Sigmoid colon (tissue), 7 donors: ENCODE results near the gene AFTPH. TPM values are rescaled to one million over a fixed set of nuclear protein-coding genes. Genes with fewer than 3 reads are reported as not detected.

Experiments
- DNase-seq: peaks from one replicate; pipeline ENCODE4 v3.0.0-alpha.2; 2019
- H3K27ac ChIP-seq, 4 donors: fragments of 200-600 bp; sonication (generic); one replicate each; pipeline ENCODE4 v1.5.1; 2016 to 2019; ENCODE audit warnings: mild to moderate bottlenecking in 1 of 4
- H3K27me3 ChIP-seq, 3 donors: fragments of 200-600 bp; sonication (generic); one replicate each; pipeline ENCODE4 v1.5.1; 2019; ENCODE audit warnings: mild to moderate bottlenecking in 1 of 3
- H3K36me3 ChIP-seq, 4 donors: fragments of 200-600 bp; sonication (generic); one replicate each; pipeline ENCODE4 v1.5.1; 2016 to 2019
- H3K4me1 ChIP-seq, 4 donors: fragments of 200-600 bp; sonication (generic); one replicate each; pipeline ENCODE4 v1.5.1; 2017 to 2019
- H3K4me3 ChIP-seq, 4 donors: fragments of 200-600 bp; sonication (generic); one replicate each; pipeline ENCODE4 v1.5.1; 2017 to 2019; ENCODE audit warnings: mild to moderate bottlenecking in 2 of 4, moderate library complexity in 1 of 4
- H3K9me3 ChIP-seq, 4 donors: fragments of 200-600 bp in 3 of 4; sonication (generic) in 3 of 4; one replicate each; pipeline versions ENCODE4 v1.5.1 to v1.6.1; 2013 to 2019
- CTCF ChIP-seq, 4 experiments: fragments of 450-650 bp in 3 of 4; fragments of 200-600 bp in 1 of 4; IDR thresholded peaks; one replicate each; pipeline ENCODE4 v1.5.1; 2016 to 2019; ENCODE audit warnings: antibody characterized with exemption in 4 of 4, mild to moderate bottlenecking in 3 of 4, moderate library complexity in 2 of 4
- EP300 ChIP-seq, 4 donors: sonication (generic); formaldehyde crosslinking; IDR thresholded peaks; one replicate each; pipeline ENCODE4 v1.6.1; 2017; ENCODE audit warnings: antibody characterized with exemption in 4 of 4
- POLR2A ChIP-seq, 2 donors: fragments of 450-650 bp; IDR thresholded peaks; one replicate each; pipeline ENCODE4 v1.6.1; 2016; ENCODE audit warnings: antibody characterized with exemption in 2 of 2, mild to moderate bottlenecking in 2 of 2, moderate library complexity in 2 of 2
- POLR2AphosphoS5 ChIP-seq, 4 donors: sonication (generic); formaldehyde crosslinking; IDR thresholded peaks; one replicate each; pipeline ENCODE4 v1.6.1; 2017; ENCODE audit warnings: antibody characterized with exemption in 4 of 4
- WGBS, 2 donors: extraction: QIAGEN DNeasy Blood & Tissue Kit; methylation state at CpG; one replicate each; pipeline ENCODE4 v1.1.7; 2013; 5-methylcytosine and 5-hydroxymethylcytosine counted together
- intact Hi-C: fragments of 100-400 bp; cut with DNase I; formaldehyde crosslinking; loops from one replicate; pipeline ENCODE4 v1.15.1; 2023
- polyA plus RNA-seq, 3 donors: library from polyadenylated mRNA; stranded (reverse); fragments of 200-250 nt; gene quantifications; one replicate each; pipeline ENCODE4 v1.2.3, GENCODE V29; 2013
- total RNA-seq, 4 donors: library from RNA; depleted of rRNA; stranded (reverse); fragments of >200 nt; gene quantifications; one replicate each; pipeline ENCODE4 v1.1.0, GENCODE V29; 2016
- donor health status: healthy with polysubstance abuse.
- donor health status: Bipolar disorder and iron deficiency.
- donor health status: healthy.

The AFTPH gene
- total and polyA plus RNA-seq, 7 donors, result 35.7 to 60.1 (median 43.5) TPM

GRCh38 chr2:64478502-64479230 lies 45.5 kb upstream of the AFTPH start:
- Histone ChIP-seq H3K27ac (no peak overlapping the region), H3K4me3 (no peak overlapping the region), H3K27me3 (no peaks in the 10 kb centered on the region), H3K4me1 (no peaks in the 10 kb centered on the region), H3K36me3 (no peaks in the 10 kb centered on the region), H3K9me3 (no peaks in the 10 kb centered on the region)
- 66 to 80% methylated on average over 3 of the region's 3 CpGs for WGBS, 2 donors
- TF ChIP-seq POLR2AphosphoS5 (IDR thresholded peaks at IDR 0.05) (no peak), EP300 (IDR thresholded peaks at IDR 0.05) (no peak), CTCF (IDR thresholded peaks at IDR 0.05) (no peak), POLR2A (IDR thresholded peaks at IDR 0.05) (no peak)
- intact Hi-C loops, result no loop called here
- no peak for DNase-seq

- no peaks in the 10 kb centered on the region for H3K27me3 ChIP-seq
- intact Hi-C loops, result no loop called here
- TF ChIP-seq CTCF (IDR thresholded peaks at IDR 0.05) (no peak), EP300 (IDR thresholded peaks at IDR 0.05) (no peak), POLR2A (IDR thresholded peaks at IDR 0.05) (no peak), POLR2AphosphoS5 (IDR thresholded peaks at IDR 0.05) (no peak)
- no peak overlapping the region for H3K4me3 ChIP-seq
- no peak overlapping the region for H3K27ac ChIP-seq
- no peaks in the 10 kb centered on the region for H3K4me1 ChIP-seq
- no peaks in the 10 kb centered on the region for H3K9me3 ChIP-seq
- WGBS, 2 donors, result 92 to 93% methylated on average over 10 of the region's 10 CpGs
- DNase-seq, result no peak
- no peaks in the 10 kb centered on the region for H3K36me3 ChIP-seq
These were observed 44.6 kb upstream of the AFTPH start for GRCh38 chr2:64479259-64480117.

DNA sequence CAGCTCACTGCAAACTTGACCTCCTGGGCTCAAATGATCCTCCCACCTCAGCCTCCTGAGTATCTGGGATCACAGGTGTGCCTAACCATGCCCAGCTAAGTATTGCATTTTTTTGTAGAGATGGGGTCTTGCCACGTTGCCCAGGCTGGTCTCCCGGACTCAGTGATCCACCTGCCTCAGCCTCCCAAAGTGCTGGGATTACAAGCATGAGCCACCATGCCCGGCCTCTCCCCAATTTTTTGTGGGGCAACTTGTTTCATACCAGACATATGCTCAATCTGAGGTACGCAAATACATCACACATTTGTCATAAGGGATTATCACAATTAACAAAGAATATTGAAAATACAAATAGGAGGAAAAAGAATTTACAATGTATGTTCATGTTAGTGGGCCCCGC lies 42.5 kb upstream of the AFTPH start:
- intact Hi-C loops, result no loop called here
- TF ChIP-seq POLR2A (IDR thresholded peaks at IDR 0.05), result no peak
- TF ChIP-seq POLR2AphosphoS5 (IDR thresholded peaks at IDR 0.05), result no peak
- no peak for TF ChIP-seq EP300 (IDR thresholded peaks at IDR 0.05)
- TF ChIP-seq CTCF (IDR thresholded peaks at IDR 0.05), result no peak
- Histone ChIP-seq H3K9me3 (no peaks in the 10 kb centered on the region), H3K4me3 (no peak overlapping the region), H3K27ac (no peak overlapping the region), H3K36me3 (no peaks in the 10 kb centered on the region), H3K4me1 (peaks cover 0 to 12% (median 11%) of the 10 kb centered on the region in 4 donors), H3K27me3 (no peaks in the 10 kb centered on the region)
- WGBS, 2 donors, result 94 to 95% methylated on average over 5 of the region's 5 CpGs
- DNase-seq, result no peak

DNA sequence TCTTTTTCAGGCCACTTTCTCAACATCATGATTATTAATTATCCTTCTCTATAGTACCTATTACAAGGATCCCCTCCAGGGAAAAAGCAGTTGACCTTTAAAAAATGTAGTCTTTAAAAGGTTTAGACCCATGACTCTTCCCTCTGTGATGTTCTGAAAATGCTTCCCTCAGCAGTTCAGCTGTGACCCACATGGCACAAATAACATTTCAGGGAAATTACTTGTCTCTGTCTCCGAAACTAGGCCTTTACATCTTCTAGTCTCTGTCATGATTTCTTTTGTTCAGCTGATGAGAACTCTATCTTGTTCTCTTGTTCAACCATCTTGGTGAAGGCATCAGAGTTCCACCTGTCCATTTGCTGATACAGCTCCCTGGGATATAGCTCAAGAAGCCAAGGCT lies 41.9 kb upstream of the AFTPH start:
- WGBS, 2 donors, result 88 to 90% methylated on average over 1 of the region's 1 CpG
- peaks cover 0 to 12% (median 11%) of the 10 kb centered on the region in 4 donors for H3K4me1 ChIP-seq
- H3K36me3 ChIP-seq, result no peaks in the 10 kb centered on the region
- no peak overlapping the region for H3K27ac ChIP-seq
- H3K9me3 ChIP-seq, result no peaks in the 10 kb centered on the region
- no peaks in the 10 kb centered on the region for H3K27me3 ChIP-seq
- TF ChIP-seq CTCF (IDR thresholded peaks at IDR 0.05), result no peak
- TF ChIP-seq POLR2A (IDR thresholded peaks at IDR 0.05), result no peak
- no peak for TF ChIP-seq POLR2AphosphoS5 (IDR thresholded peaks at IDR 0.05)
- no peak for TF ChIP-seq EP300 (IDR thresholded peaks at IDR 0.05)
- no peak overlapping the region for H3K4me3 ChIP-seq
- intact Hi-C loops, result no loop called here
- no peak for DNase-seq
